ENCODE results near the gene SCNM1. TPM values are rescaled to one million over a fixed set of nuclear protein-coding genes. Genes with fewer than 3 reads are reported as not detected.

The SCNM1 gene
- total and polyA plus RNA-seq, 9 of the 15 experiments (the other 6 are each of a cell fraction or from before 2014, with no cell fraction given), result 17.2 to 204 (median 63.0) TPM

GRCh38 chr1:151159373-151159772 is 6.6 kb upstream of the SCNM1 start:
- H3K9me1 ChIP-seq (ENCODE audit: control insufficient read depth, insufficient read depth, low read length), result no peaks in the 10 kb centered on the region
- peaks cover 4% of the 10 kb centered on the region; the same call in 1 of the 3 replicates for H3K79me2 ChIP-seq (ENCODE audit: control insufficient read depth, insufficient read depth, low read length)
- no peak overlapping the region; a peak in 1 of 4 replicates for H3K9ac ChIP-seq (ENCODE audit: insufficient read depth in 1 of 2, low read depth in 2 of 2, low read length in 2 of 2)
- no peak overlapping the region for H3K4me3 ChIP-seq
- no peak overlapping the region for H3K4me2 ChIP-seq (ENCODE audit: insufficient read depth, low read length)
- H3K27me3 ChIP-seq (ENCODE audit: control insufficient read depth in 2 of 2, insufficient read depth in 2 of 2, low read length in 2 of 2), result no peaks in the 10 kb centered on the region
- intact Hi-C loops (cut with micrococcal nuclease), result no loop called here
- no TSS peak for BruUV-seq (replicated peaks)
- CTCF ChIA-PET (ENCODE audit: low intra/inter-chr PET ratio), result no interaction called here
- peaks cover 27% of the 10 kb centered on the region; the same call in 2 of the 3 replicates for H3K36me3 ChIP-seq (ENCODE audit: control insufficient read depth, insufficient read depth, low read length)
- H4K20me1 ChIP-seq (replicated peaks; ENCODE audit: control insufficient read depth, insufficient read depth, low read length), result no peaks in the 10 kb centered on the region; the same call in 1 of the 2 replicates
- no peak overlapping the region; the same call in 2 of the 3 replicates for H3K27ac ChIP-seq (ENCODE audit: extremely low read depth, low read depth, low read length)
- ATAC-seq (no peak), FAIRE-seq (no peak), DNase-seq (ENCODE audit: extremely low read depth in 1 of 4, low spot score in 3 of 4) (no peak)
- POLR2A ChIA-PET, result interaction anchor here (1.7 kb wide), 1 partner anchor 135 kb away, joined by 5 read pairs; no protein-coding TSS in a partner anchor
- TF ChIP-seq NFIC (IDR thresholded peaks at IDR 0.05) (peak; percentile 56), PBX2 (CRISPR knock-in tag; IDR thresholded peaks at IDR 0.05; ENCODE audit: low read depth) (no peak), PBX2 (tag; conservative IDR thresholded peaks at IDR 0.05; ENCODE audit: low read depth) (no peak)
- peaks cover 11 to 14% of the 10 kb centered on the region in 2 experiments; a peak in 4 of 5 replicates for H3K4me1 ChIP-seq (replicated peaks in 1 of 2; ENCODE audit: control insufficient read depth in 2 of 2, insufficient read depth in 2 of 2, low read length in 2 of 2)
- no peaks in the 10 kb centered on the region; the same call in 1 of the 2 replicates for H3K9me3 ChIP-seq (replicated peaks; ENCODE audit: control insufficient read depth, insufficient read depth, low read depth, low read length)
- in situ Hi-C loops (cut with MboI), result loop anchor here (5.0 kb wide), 2 partner anchors 67 to 142 kb away; no protein-coding TSS in a partner anchor
- H2AFZ ChIP-seq (ENCODE audit: low read depth, low read length), result no peak overlapping the region
